Keratinocyte (primary cell): ENCODE data around the gene SLC44A3. TPM values are rescaled to one million over a fixed set of nuclear protein-coding genes. Genes with fewer than 3 reads are reported as not detected.

Experiments used
- DNase-seq: peaks from one replicate; pipeline ENCODE4 v3.0.0-alpha.2; 2011; ENCODE audit warnings: low read depth, missing footprints, low spot score
- FAIRE-seq: peaks from 2 replicates; lab custom pipeline; 2011; peaks lifted over from hg19 to GRCh38; lab: Jason Lieb, UNC
- H2AFZ ChIP-seq: 2 replicates; pipeline ENCODE4 v1.6.0; 2012; ENCODE audit warnings: low read length, control low read depth, inconsistent platforms; ENCODE audit not compliant: control insufficient read depth
- H3K27ac ChIP-seq: 2 replicates; pipeline ENCODE4 v1.5.1; 2011; ENCODE audit warnings: low read length; ENCODE audit not compliant: control insufficient read depth, insufficient read depth
- H3K27me3 ChIP-seq: 3 replicates; pipeline ENCODE4 v1.6.0; 2011; ENCODE audit warnings: low read length; ENCODE audit not compliant: control insufficient read depth, insufficient read depth; ENCODE audit errors: extremely low read depth
- H3K36me3 ChIP-seq, 2 experiments: 2 replicates in 1 of 2; 3 replicates in 1 of 2; pipeline ENCODE4 v1.5.1; 2011; ENCODE audit warnings: low read length in 2 of 2, mild to moderate bottlenecking in 1 of 2; ENCODE audit not compliant: control insufficient read depth in 2 of 2, insufficient read depth in 2 of 2; ENCODE audit errors: extremely low read depth in 1 of 2
- H3K4me1 ChIP-seq: 3 replicates; pipeline ENCODE4 v1.5.1; 2011; ENCODE audit warnings: low read length; ENCODE audit not compliant: control insufficient read depth, insufficient read depth; ENCODE audit errors: extremely low read depth
- H3K4me2 ChIP-seq: 3 replicates; pipeline ENCODE4 v1.6.0; 2011; ENCODE audit warnings: low read depth, low read length; ENCODE audit not compliant: control insufficient read depth, insufficient read depth; ENCODE audit errors: extremely low read depth
- H3K4me3 ChIP-seq, 3 experiments: fragments of 200-600 bp in 1 of 3; sonication (generic) in 1 of 3; 2 replicates in 2 of 3; 3 replicates in 1 of 3; pipeline ENCODE4 v1.5.1; 2011 to 2016; ENCODE audit warnings: low read length in 3 of 3, mild to moderate bottlenecking in 3 of 3, control low read depth in 2 of 3, inconsistent platforms in 1 of 3, low read depth in 1 of 3, mixed read lengths in 1 of 3, mixed run types in 1 of 3, moderate library complexity in 1 of 3; ENCODE audit not compliant: control insufficient read depth in 2 of 3, insufficient read depth in 2 of 3; ENCODE audit errors: extremely low read depth in 1 of 3
- H3K79me2 ChIP-seq: 2 replicates; pipeline ENCODE4 v1.6.0; 2012; ENCODE audit warnings: low read length; ENCODE audit not compliant: control insufficient read depth, insufficient read depth
- H3K9ac ChIP-seq: 3 replicates; pipeline ENCODE4 v1.6.0; 2011; ENCODE audit warnings: low read length; ENCODE audit not compliant: control insufficient read depth, insufficient read depth; ENCODE audit errors: extremely low read depth
- H3K9me1 ChIP-seq: 3 replicates; pipeline ENCODE4 v1.6.0; 2011; ENCODE audit warnings: low read length; ENCODE audit not compliant: control insufficient read depth, insufficient read depth; ENCODE audit errors: extremely low read depth
- H3K9me3 ChIP-seq: 2 replicates; pipeline ENCODE4 v1.5.1; 2012; ENCODE audit warnings: low read depth, low read length; ENCODE audit not compliant: control insufficient read depth
- H4K20me1 ChIP-seq: 3 replicates; pipeline ENCODE4 v1.6.0; 2011; ENCODE audit warnings: low read length; ENCODE audit not compliant: control insufficient read depth, insufficient read depth; ENCODE audit errors: extremely low read depth
- CTCF ChIP-seq, 3 experiments: IDR thresholded peaks in 1 of 3; conservative IDR thresholded peaks in 1 of 3; optimal IDR thresholded peaks in 1 of 3; 2 replicates in 2 of 3; 3 replicates in 1 of 3; pipeline versions ENCODE3 to v1.5.1; 2011; ENCODE audit warnings: low read length in 3 of 3, mild to moderate bottlenecking in 3 of 3, moderate library complexity in 2 of 3, control low read depth in 1 of 3, inconsistent platforms in 1 of 3; ENCODE audit not compliant: insufficient read depth in 2 of 3; ENCODE audit errors: extremely low read depth in 1 of 3
- EZH2 ChIP-seq: IDR thresholded peaks from one replicate; pipeline ENCODE4 v1.6.1; 2012; ENCODE audit warnings: inconsistent platforms, mild to moderate bottlenecking, low read length, moderate library complexity
- dilution Hi-C: fragments of 300-500 bp; cut with MboI; formaldehyde crosslinking; loops from one replicate; pipeline ENCODE4 v1.7.0; 2020; ENCODE audit warnings: low sequenced_read_pairs; ENCODE audit not compliant: extremely low pct_ligation_motif_present
- polyA plus RNA-seq, 5 experiments: library from polyadenylated mRNA; depleted of rRNA in 3 of 5; stranded (reverse) in 3 of 5; stranded (forward) in 1 of 5; unstranded in 1 of 5; fragments of >200 nt; gene quantifications; 1 replicate in 1 of 5; 2 replicates in 3 of 5; 3 replicates in 1 of 5; pipeline versions ENCODE4 v1.2.1 to v1.2.3, GENCODE V29; 2011 to 2012; ENCODE audit warnings: missing spikeins in 2 of 5, low read depth in 1 of 5, low replicate concordance in 1 of 5

SLC44A3 gene
- polyA plus RNA-seq, 1 donor (not counting 4 experiments of a cell fraction or from before 2014, with no cell fraction given): 7.3 TPM

- no peak overlapping the region for H3K4me3 ChIP-seq
- no peak overlapping the region for H3K4me2 ChIP-seq
- no peak for FAIRE-seq
These were observed 12.2 kb upstream of the SLC44A3 start for GRCh38 chr1:94807742-94808491.

GRCh38 chr1:94808669-94809068 lies 11.5 kb upstream of the SLC44A3 start:
- H3K27ac ChIP-seq: no peak overlapping the region
- DNase-seq (no peak), FAIRE-seq (no peak)
- no peak overlapping the region for H2AFZ ChIP-seq
- dilution Hi-C loops: no loop called here
- H3K9ac ChIP-seq: no peak overlapping the region
- H3K4me3 ChIP-seq: no peak overlapping the region
- H3K36me3 ChIP-seq: no peaks in the 10 kb centered on the region
- H3K27me3 ChIP-seq: no peaks in the 10 kb centered on the region
- H4K20me1 ChIP-seq: no peaks in the 10 kb centered on the region
- H3K9me1 ChIP-seq: no peaks in the 10 kb centered on the region
- peaks cover 6% of the 10 kb centered on the region for H3K4me1 ChIP-seq
- H3K9me3 ChIP-seq: no peaks in the 10 kb centered on the region
- H3K4me2 ChIP-seq: no peak overlapping the region
- no peak for TF ChIP-seq CTCF (optimal IDR thresholded peaks at IDR 0.05 in 1 of 3, IDR thresholded peaks at IDR 0.05 in 1 of 3, conservative IDR thresholded peaks at IDR 0.05 in 1 of 3; ENCODE audit: extremely low read depth in 1 of 3, insufficient read depth in 2 of 3, low read length in 3 of 3)
- TF ChIP-seq EZH2: no peak
- no peaks in the 10 kb centered on the region for H3K79me2 ChIP-seq

More at GRCh38 chr1:94807742-94808491, 12.2 kb upstream of the SLC44A3 start:
- H3K4me1 ChIP-seq: peaks cover 6% of the 10 kb centered on the region
- no peak for DNase-seq
- H3K27me3 ChIP-seq: no peaks in the 10 kb centered on the region
- no peaks in the 10 kb centered on the region for H4K20me1 ChIP-seq
- H3K9me3 ChIP-seq: no peaks in the 10 kb centered on the region
- no peak overlapping the region for H3K9ac ChIP-seq
- TF ChIP-seq EZH2 (no peak), CTCF (optimal IDR thresholded peaks at IDR 0.05 in 1 of 3, IDR thresholded peaks at IDR 0.05 in 1 of 3, conservative IDR thresholded peaks at IDR 0.05 in 1 of 3; ENCODE audit: extremely low read depth in 1 of 3, insufficient read depth in 2 of 3, low read length in 3 of 3) (no peak)
- no peaks in the 10 kb centered on the region for H3K36me3 ChIP-seq
- no peaks in the 10 kb centered on the region for H3K79me2 ChIP-seq
- dilution Hi-C loops: no loop called here
- no peak overlapping the region for H3K27ac ChIP-seq
- no peaks in the 10 kb centered on the region for H3K9me1 ChIP-seq
- H2AFZ ChIP-seq: no peak overlapping the region
